Transverse colon (tissue), 4 donors: ENCODE data around the gene ARHGAP6. TPM values are rescaled to one million over a fixed set of nuclear protein-coding genes. Genes with fewer than 3 reads are reported as not detected.

ENCODE experiments used
- DNase-seq: peaks from one replicate; pipeline ENCODE4 v3.0.0-alpha.2; 2019
- H3K27ac ChIP-seq, 4 donors: fragments of 200-600 bp; sonication (generic); 2 replicates each; pipeline ENCODE4 v1.5.1; 2016 to 2018; ENCODE audit warnings: inconsistent platforms in 4 of 4
- H3K27me3 ChIP-seq: fragments of 200-600 bp; sonication (generic); 2 replicates; pipeline ENCODE4 v1.5.1; 2017; ENCODE audit warnings: inconsistent platforms
- H3K36me3 ChIP-seq, 4 donors: fragments of 200-600 bp; sonication (generic); 2 replicates each; pipeline ENCODE4 v1.5.1; 2017 to 2019; ENCODE audit warnings: inconsistent platforms in 4 of 4
- H3K4me1 ChIP-seq, 4 donors: fragments of 200-600 bp; sonication (generic); 2 replicates each; pipeline ENCODE4 v1.5.1; 2017 to 2020; ENCODE audit warnings: inconsistent platforms in 4 of 4
- H3K4me3 ChIP-seq, 4 donors: fragments of 200-600 bp; sonication (generic); 1 replicate in 1 of 4; 2 replicates in 3 of 4; pipeline versions ENCODE4 v1.5.1 to v1.6.1; 2017 to 2019; ENCODE audit warnings: inconsistent platforms in 4 of 4
- H3K9me3 ChIP-seq, 2 donors: fragments of 200-600 bp; sonication (generic); 2 replicates each; pipeline ENCODE4 v1.5.1; 2017 to 2019; ENCODE audit warnings: inconsistent platforms in 2 of 2
- EP300 ChIP-seq: sonication (generic); formaldehyde crosslinking; IDR thresholded peaks from one replicate; pipeline ENCODE4 v1.6.1; 2017; ENCODE audit warnings: antibody characterized with exemption, low read depth
- POLR2A ChIP-seq: fragments of 450-650 bp; IDR thresholded peaks from one replicate; pipeline ENCODE4 v1.6.1; 2016; ENCODE audit warnings: antibody characterized with exemption, mild to moderate bottlenecking, moderate library complexity
- POLR2AphosphoS5 ChIP-seq, 3 donors: sonication (generic); formaldehyde crosslinking; IDR thresholded peaks; one replicate each; pipeline ENCODE4 v1.6.1; 2016; ENCODE audit warnings: antibody characterized with exemption in 3 of 3
- WGBS, 2 donors: methylation state at CpG; one replicate each; pipeline ENCODE4 v1.1.5; 2018; ENCODE audit warnings: low coverage in 1 of 2; 5-methylcytosine and 5-hydroxymethylcytosine counted together
- in situ Hi-C, 4 donors: fragments of 200-750 bp; cut with MboI; loops; one replicate each; pipeline versions ENCODE4 v1.15.0 to v1.15.1; 2017; ENCODE audit warnings: low sequenced_read_pairs in 3 of 4, low pct_ligation_motif_present in 1 of 4, low pct_unique_long_range_greater_than_20kb in 1 of 4
- intact Hi-C: fragments of 100-400 bp; cut with DNase I; formaldehyde crosslinking; loops from one replicate; pipeline ENCODE4 v1.15.1; 2023; ENCODE audit warnings: low total_unique reads
- total RNA-seq, 4 donors: library from RNA; depleted of rRNA; stranded (reverse); fragments of >200 nt; gene quantifications; one replicate each; pipeline ENCODE4 v1.1.0, GENCODE V29; 2016
- TF ChIP-seq, protein P1 (sequence below), 5 experiments: fragments of 200-600 bp in 3 of 5; fragments of 450-650 bp in 2 of 5; sonication (generic) in 3 of 5; IDR thresholded peaks; 1 replicate in 2 of 5; 2 replicates in 3 of 5; pipeline ENCODE4 v1.5.1; 2016 to 2017; ENCODE audit warnings: antibody characterized with exemption in 5 of 5, inconsistent platforms in 3 of 5, mild to moderate bottlenecking in 2 of 5, moderate library complexity in 1 of 5

ARHGAP6 gene
- total RNA-seq, 4 donors from 2014 or later: 5.0 to 12.4 (median 9.0) TPM

DNA sequence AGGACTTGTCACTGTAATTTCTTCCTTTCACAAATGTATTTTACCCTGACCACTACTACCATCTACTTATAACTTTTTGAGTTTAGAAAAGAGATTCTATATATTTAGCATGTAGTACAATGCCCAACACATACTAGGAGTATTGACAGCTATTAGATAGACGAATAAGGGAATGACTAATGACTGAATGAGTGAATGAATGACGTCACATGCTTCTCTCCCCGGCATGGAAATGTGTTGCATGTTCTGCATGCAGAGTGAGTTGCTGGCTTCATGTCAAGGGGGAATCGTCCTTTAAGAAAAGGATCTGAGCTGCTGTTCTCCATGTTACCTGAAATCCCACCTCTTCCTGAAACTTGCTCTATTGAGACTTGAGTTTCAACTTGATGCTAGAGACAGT is 459.9 kb downstream of the ARHGAP6 start:
- Histone ChIP-seq H3K36me3 (no peaks in the 10 kb centered on the region), H3K27me3 (no peaks in the 10 kb centered on the region), H3K27ac (no peak overlapping the region), H3K4me1 (no peaks in the 10 kb centered on the region), H3K4me3 (no peak overlapping the region), H3K9me3 (no peaks in the 10 kb centered on the region)
- no peak for DNase-seq
- TF ChIP-seq EP300 (no peak), POLR2A (no peak), POLR2AphosphoS5 (IDR thresholded peaks at IDR 0.05) (no peak)
- TF ChIP-seq, protein P1, sequence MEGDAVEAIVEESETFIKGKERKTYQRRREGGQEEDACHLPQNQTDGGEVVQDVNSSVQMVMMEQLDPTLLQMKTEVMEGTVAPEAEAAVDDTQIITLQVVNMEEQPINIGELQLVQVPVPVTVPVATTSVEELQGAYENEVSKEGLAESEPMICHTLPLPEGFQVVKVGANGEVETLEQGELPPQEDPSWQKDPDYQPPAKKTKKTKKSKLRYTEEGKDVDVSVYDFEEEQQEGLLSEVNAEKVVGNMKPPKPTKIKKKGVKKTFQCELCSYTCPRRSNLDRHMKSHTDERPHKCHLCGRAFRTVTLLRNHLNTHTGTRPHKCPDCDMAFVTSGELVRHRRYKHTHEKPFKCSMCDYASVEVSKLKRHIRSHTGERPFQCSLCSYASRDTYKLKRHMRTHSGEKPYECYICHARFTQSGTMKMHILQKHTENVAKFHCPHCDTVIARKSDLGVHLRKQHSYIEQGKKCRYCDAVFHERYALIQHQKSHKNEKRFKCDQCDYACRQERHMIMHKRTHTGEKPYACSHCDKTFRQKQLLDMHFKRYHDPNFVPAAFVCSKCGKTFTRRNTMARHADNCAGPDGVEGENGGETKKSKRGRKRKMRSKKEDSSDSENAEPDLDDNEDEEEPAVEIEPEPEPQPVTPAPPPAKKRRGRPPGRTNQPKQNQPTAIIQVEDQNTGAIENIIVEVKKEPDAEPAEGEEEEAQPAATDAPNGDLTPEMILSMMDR (IDR thresholded peaks at IDR 0.05): no peak
- intact Hi-C loops (no loop called here), in situ Hi-C loops (no loop called here)
- WGBS, 2 donors: 80 to 100% methylated on average over 1 to 4 of the region's 4 CpGs

DNA sequence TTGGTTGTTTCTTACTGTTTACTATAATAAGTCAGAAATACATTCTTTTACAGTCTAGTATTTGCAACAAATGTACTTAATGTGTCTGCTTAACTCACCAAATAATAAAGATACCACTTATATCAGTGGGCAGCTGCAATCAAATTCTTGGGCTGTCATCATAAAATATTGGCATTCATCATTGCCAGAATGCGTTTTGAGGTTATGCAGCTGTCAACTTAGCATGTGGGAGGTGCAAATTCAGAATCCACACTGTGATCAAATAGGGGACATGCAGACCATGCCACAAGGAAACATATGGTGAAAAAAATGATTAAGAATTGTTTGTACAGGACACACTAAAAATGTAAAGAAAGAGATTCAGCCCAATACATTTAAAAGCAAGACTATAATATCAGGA is 468.0 kb downstream of the ARHGAP6 start:
- H3K27me3 ChIP-seq: no peaks in the 10 kb centered on the region
- in situ Hi-C loops (no loop called here), intact Hi-C loops (no loop called here)
- H3K27ac ChIP-seq: no peak overlapping the region
- H3K9me3 ChIP-seq: no peaks in the 10 kb centered on the region
- no peak overlapping the region for H3K4me3 ChIP-seq
- no peak for TF ChIP-seq POLR2A
- TF ChIP-seq, protein P1 (IDR thresholded peaks at IDR 0.05): no peak
- TF ChIP-seq EP300: no peak
- no peak for TF ChIP-seq POLR2AphosphoS5 (IDR thresholded peaks at IDR 0.05)
- no peaks in the 10 kb centered on the region for H3K36me3 ChIP-seq
- 48% methylated on average over 1 of the region's 1 CpG; no CpG with 5 or more reads in 1 of the 2 donors for WGBS, 2 donors
- DNase-seq: no peak
- H3K4me1 ChIP-seq: no peaks in the 10 kb centered on the region

DNA sequence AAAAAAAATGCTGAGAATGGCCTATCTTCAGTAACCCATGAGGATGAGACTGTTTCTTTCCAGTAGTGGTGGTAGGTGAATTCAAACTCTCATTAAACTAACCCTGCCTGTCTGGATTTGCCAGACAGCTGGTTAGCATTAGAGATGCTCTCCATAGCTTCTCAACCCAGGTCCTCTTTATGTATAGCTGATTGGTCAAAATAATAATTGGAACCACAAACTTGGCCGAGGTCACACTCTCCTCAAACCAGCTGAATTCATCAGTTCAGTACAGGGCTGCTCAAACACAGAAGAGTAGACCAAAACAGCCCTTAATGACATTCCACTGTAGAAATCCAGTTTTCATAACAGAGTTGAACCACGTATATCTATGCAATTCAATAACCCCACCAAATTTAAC is 469.2 kb downstream of the ARHGAP6 start:
- intact Hi-C loops: no loop called here
- Histone ChIP-seq H3K4me1 (no peaks in the 10 kb centered on the region), H3K36me3 (no peaks in the 10 kb centered on the region), H3K4me3 (no peak overlapping the region), H3K27me3 (no peaks in the 10 kb centered on the region), H3K9me3 (no peaks in the 10 kb centered on the region), H3K27ac (no peak overlapping the region)
- DNase-seq: no peak
- in situ Hi-C loops: no loop called here
- WGBS, 2 donors: 49% methylated on average over 2 of the region's 2 CpGs; no CpG with 5 or more reads in 1 of the 2 donors
- TF ChIP-seq POLR2AphosphoS5 (IDR thresholded peaks at IDR 0.05) (no peak), POLR2A (no peak), EP300 (no peak)
- TF ChIP-seq, protein P1 (IDR thresholded peaks at IDR 0.05): no peak

DNA sequence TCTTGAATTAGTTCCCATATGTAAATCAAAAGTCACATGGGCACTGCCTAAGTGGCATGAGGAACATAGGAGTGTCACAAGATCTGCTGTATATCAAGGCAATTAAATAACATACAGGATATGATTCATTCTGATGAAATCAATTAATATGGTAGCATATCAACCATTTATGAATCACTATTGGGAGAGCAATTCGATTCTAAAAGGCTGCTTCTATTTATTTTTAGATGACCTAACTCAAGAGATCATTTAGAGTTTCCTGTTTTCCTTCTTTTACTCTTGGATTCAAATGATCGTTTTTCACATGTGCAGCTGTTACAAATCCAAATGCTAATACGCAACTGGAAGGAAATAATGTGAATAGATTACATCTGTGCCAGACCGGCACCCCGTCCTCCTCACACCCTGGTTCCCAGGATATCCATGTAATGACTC is 472.7 kb downstream of the ARHGAP6 start:
- no peaks in the 10 kb centered on the region for H3K27me3 ChIP-seq
- no peaks in the 10 kb centered on the region for H3K36me3 ChIP-seq
- H3K9me3 ChIP-seq: no peaks in the 10 kb centered on the region
- intact Hi-C loops (no loop called here), in situ Hi-C loops (no loop called here)
- WGBS, 2 donors: 52% methylated on average over 5 of the region's 5 CpGs; no CpG with 5 or more reads in 1 of the 2 donors
- no peak overlapping the region for H3K4me3 ChIP-seq
- no peaks in the 10 kb centered on the region for H3K4me1 ChIP-seq
- H3K27ac ChIP-seq: no peak overlapping the region
- TF ChIP-seq POLR2AphosphoS5 (IDR thresholded peaks at IDR 0.05): no peak
- TF ChIP-seq POLR2A: no peak
- TF ChIP-seq, protein P1 (IDR thresholded peaks at IDR 0.05): no peak
- no peak for TF ChIP-seq EP300
- DNase-seq: no peak
